ENCODE results near the gene DHCR7. TPM values are rescaled to one million over a fixed set of nuclear protein-coding genes. Genes with fewer than 3 reads are reported as not detected.

Gene DHCR7
- total and polyA plus RNA-seq, 2 experiments from 2014 or later, result 84.0 to 166 TPM

DNA sequence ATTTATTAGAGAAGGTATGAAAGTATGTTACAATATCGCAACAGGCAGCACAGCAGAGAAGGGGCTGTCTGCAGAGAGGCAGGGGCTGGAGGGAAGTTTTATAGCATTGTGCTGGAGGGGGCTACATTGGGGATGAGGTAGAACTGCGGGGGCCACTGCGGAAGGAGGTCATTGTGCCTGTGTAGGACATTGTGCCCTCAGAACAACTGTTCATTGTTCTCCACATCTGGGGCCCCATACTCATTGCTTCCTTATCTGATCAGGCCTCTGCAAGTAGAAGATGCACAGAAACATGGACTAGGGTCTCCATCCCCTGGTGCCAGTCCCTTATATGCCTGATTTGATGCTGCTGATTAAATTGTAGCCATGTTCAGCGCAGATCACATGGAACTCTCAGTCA, 16.9 kb upstream of the DHCR7 start:
- no peaks in the 10 kb centered on the region for H3K4me1 ChIP-seq (ENCODE audit: insufficient read depth)
- no peak for ATAC-seq
- Mint-ChIP-seq H3K27me3 (ENCODE audit: insufficient read depth, low read depth, poor library complexity) (peaks cover 4% of the 10 kb centered on the region), H3K4me1 (peaks cover 15% of the 10 kb centered on the region), H3K4me3 (no peak overlapping the region), H3K27ac (no peak overlapping the region), H3K36me3 (ENCODE audit: low read depth) (peaks cover 57% of the 10 kb centered on the region), H3K9me3 (peaks cover 24% of the 10 kb centered on the region)
- H3K4me3 ChIP-seq, result no peak overlapping the region
- no peaks in the 10 kb centered on the region for H4K20me1 ChIP-seq (replicated peaks; ENCODE audit: insufficient read depth)
- H2AFZ ChIP-seq, result no peak overlapping the region
- no peaks in the 10 kb centered on the region for H3K27me3 ChIP-seq (ENCODE audit: insufficient read depth)
- DNase-seq (ENCODE audit: low spot score), result no peak
- H3K27ac ChIP-seq (ENCODE audit: low read depth), result no peak overlapping the region
- H3F3A ChIP-seq (replicated peaks; ENCODE audit: low read depth), result no peaks in the 10 kb centered on the region
- peaks cover 11% of the 10 kb centered on the region; the same call in 1 of the 2 replicates for H3K36me3 ChIP-seq (ENCODE audit: insufficient read depth)
- no peak for TF ChIP-seq JUNB (IDR thresholded peaks at IDR 0.05; ENCODE audit: unreplicated experiment)
- TF ChIP-seq, protein P1, sequence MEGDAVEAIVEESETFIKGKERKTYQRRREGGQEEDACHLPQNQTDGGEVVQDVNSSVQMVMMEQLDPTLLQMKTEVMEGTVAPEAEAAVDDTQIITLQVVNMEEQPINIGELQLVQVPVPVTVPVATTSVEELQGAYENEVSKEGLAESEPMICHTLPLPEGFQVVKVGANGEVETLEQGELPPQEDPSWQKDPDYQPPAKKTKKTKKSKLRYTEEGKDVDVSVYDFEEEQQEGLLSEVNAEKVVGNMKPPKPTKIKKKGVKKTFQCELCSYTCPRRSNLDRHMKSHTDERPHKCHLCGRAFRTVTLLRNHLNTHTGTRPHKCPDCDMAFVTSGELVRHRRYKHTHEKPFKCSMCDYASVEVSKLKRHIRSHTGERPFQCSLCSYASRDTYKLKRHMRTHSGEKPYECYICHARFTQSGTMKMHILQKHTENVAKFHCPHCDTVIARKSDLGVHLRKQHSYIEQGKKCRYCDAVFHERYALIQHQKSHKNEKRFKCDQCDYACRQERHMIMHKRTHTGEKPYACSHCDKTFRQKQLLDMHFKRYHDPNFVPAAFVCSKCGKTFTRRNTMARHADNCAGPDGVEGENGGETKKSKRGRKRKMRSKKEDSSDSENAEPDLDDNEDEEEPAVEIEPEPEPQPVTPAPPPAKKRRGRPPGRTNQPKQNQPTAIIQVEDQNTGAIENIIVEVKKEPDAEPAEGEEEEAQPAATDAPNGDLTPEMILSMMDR (conservative IDR thresholded peaks at IDR 0.05; ENCODE audit: low read depth in 2 of 2), result no peak
- no peak for TF ChIP-seq EZH2phosphoT487 (IDR thresholded peaks at IDR 0.05; ENCODE audit: unreplicated experiment)
- TF ChIP-seq, protein P2, sequence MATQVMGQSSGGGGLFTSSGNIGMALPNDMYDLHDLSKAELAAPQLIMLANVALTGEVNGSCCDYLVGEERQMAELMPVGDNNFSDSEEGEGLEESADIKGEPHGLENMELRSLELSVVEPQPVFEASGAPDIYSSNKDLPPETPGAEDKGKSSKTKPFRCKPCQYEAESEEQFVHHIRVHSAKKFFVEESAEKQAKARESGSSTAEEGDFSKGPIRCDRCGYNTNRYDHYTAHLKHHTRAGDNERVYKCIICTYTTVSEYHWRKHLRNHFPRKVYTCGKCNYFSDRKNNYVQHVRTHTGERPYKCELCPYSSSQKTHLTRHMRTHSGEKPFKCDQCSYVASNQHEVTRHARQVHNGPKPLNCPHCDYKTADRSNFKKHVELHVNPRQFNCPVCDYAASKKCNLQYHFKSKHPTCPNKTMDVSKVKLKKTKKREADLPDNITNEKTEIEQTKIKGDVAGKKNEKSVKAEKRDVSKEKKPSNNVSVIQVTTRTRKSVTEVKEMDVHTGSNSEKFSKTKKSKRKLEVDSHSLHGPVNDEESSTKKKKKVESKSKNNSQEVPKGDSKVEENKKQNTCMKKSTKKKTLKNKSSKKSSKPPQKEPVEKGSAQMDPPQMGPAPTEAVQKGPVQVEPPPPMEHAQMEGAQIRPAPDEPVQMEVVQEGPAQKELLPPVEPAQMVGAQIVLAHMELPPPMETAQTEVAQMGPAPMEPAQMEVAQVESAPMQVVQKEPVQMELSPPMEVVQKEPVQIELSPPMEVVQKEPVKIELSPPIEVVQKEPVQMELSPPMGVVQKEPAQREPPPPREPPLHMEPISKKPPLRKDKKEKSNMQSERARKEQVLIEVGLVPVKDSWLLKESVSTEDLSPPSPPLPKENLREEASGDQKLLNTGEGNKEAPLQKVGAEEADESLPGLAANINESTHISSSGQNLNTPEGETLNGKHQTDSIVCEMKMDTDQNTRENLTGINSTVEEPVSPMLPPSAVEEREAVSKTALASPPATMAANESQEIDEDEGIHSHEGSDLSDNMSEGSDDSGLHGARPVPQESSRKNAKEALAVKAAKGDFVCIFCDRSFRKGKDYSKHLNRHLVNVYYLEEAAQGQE (IDR thresholded peaks at IDR 0.05; ENCODE audit: unreplicated experiment), result no peak
- no peak for TF ChIP-seq NANOG (IDR thresholded peaks at IDR 0.05; ENCODE audit: borderline replicate concordance)
- no peak for TF ChIP-seq ETS1 (IDR thresholded peaks at IDR 0.05)
- no peak for TF ChIP-seq STAT1 (IDR thresholded peaks at IDR 0.05; ENCODE audit: unreplicated experiment)
- no peak for TF ChIP-seq ZNF331 (CRISPR knock-in tag; IDR thresholded peaks at IDR 0.05; ENCODE audit: low read depth)
- TF ChIP-seq EZH2 (IDR thresholded peaks at IDR 0.05; ENCODE audit: low read depth, unreplicated experiment), result no peak
- TF ChIP-seq ZNF462 (CRISPR knock-in tag; IDR thresholded peaks at IDR 0.05), result no peak
- no peak for TF ChIP-seq CREB1 (CRISPR knock-in tag; IDR thresholded peaks at IDR 0.05; ENCODE audit: low read depth)
- H3K79me2 ChIP-seq (replicated peaks; ENCODE audit: insufficient read depth), result no peaks in the 10 kb centered on the region
- no peaks in the 10 kb centered on the region for H3K9me2 ChIP-seq (ENCODE audit: insufficient read depth)
- no peak overlapping the region for H3K4me2 ChIP-seq

Measured in GM23338 (cell line).